Measurements from ENCODE around the gene MACF1. TPM values are rescaled to one million over a fixed set of nuclear protein-coding genes. Genes with fewer than 3 reads are reported as not detected.

MACF1 gene
- total RNA-seq, 1 donor from 2014 or later, result 296 TPM

DNA sequence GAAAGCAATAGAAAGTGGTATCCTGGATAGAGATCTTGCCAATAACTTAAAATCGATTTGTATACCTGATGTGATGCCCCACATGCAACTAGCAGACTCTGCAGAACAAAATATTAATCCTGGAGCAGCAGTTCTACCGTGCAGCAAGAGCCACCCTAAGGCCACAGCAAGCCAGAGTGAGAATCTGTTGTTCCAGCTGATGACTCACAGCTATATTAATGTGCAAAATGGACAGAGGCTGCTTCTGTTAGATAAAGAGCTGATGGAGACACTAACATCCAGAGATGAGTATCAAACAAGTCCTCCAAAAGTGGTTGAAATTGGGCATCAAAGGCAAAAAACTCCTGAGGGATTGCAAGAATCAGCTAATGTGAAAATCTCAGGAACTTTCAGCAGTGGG lies 127.8 kb downstream of the MACF1 start:
- no peak for DNase-seq (ENCODE audit: low read depth)

DNA sequence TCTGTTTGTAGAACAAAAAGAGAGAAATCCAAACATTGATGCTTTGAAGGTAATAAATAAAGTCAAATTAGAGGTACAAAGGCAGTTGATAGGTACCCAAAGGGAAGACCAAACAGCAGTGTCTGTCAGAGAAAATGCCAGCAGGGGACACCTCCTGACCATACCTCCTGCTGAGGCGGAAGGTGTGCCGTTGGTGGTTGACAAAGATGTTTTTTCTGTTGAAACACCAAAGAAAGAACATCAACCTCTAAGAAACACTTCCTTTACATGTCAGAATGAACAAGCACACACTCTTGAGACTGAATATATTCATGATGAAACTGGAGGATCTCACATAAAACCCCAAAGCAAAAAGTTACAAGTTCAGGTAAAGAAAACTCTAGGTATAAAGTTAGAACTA lies 128.3 kb downstream of the MACF1 start:
- TF ChIP-seq, protein P1, sequence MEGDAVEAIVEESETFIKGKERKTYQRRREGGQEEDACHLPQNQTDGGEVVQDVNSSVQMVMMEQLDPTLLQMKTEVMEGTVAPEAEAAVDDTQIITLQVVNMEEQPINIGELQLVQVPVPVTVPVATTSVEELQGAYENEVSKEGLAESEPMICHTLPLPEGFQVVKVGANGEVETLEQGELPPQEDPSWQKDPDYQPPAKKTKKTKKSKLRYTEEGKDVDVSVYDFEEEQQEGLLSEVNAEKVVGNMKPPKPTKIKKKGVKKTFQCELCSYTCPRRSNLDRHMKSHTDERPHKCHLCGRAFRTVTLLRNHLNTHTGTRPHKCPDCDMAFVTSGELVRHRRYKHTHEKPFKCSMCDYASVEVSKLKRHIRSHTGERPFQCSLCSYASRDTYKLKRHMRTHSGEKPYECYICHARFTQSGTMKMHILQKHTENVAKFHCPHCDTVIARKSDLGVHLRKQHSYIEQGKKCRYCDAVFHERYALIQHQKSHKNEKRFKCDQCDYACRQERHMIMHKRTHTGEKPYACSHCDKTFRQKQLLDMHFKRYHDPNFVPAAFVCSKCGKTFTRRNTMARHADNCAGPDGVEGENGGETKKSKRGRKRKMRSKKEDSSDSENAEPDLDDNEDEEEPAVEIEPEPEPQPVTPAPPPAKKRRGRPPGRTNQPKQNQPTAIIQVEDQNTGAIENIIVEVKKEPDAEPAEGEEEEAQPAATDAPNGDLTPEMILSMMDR (conservative IDR thresholded peaks at IDR 0.05; ENCODE audit: low read depth, low read length), result no peak
- no peak overlapping the region for H3K4me3 ChIP-seq (ENCODE audit: low read depth, low read length)
- no peak for DNase-seq (ENCODE audit: low read depth)

More for the DNA sequence above, 127.8 kb downstream of the MACF1 start:
- TF ChIP-seq, protein P1 (conservative IDR thresholded peaks at IDR 0.05; ENCODE audit: low read depth, low read length), result no peak
- H3K4me3 ChIP-seq (ENCODE audit: low read depth, low read length), result no peak overlapping the region

DNA sequence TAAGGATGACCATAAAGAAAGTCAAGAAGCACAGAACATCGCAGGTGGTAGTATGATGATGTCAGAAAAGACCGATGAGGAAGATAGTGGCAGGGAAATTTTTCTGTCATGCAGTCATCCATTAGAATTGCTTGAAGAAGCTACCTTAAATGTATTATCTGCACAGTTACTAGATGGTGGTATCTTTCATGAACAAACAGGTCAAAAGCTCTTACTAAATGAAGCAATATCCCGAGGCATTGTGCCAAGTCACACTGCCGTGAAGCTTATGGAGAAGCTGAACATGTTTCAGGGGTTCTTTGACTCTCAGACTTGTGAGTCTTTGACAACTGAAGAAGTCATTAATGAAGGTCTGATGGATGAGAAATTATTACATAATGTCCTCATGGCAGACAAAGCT lies 128.8 kb downstream of the MACF1 start:
- no peak for DNase-seq (ENCODE audit: low read depth)
- TF ChIP-seq, protein P1 (conservative IDR thresholded peaks at IDR 0.05; ENCODE audit: low read depth, low read length), result no peak
- no peak overlapping the region for H3K4me3 ChIP-seq (ENCODE audit: low read depth, low read length)

- no peak for DNase-seq (ENCODE audit: low read depth)
- no peak overlapping the region for H3K4me3 ChIP-seq (ENCODE audit: low read depth, low read length)
- TF ChIP-seq, protein P1 (conservative IDR thresholded peaks at IDR 0.05; ENCODE audit: low read depth, low read length), result no peak
These were observed 130.7 kb downstream of the MACF1 start for GRCh38 chr1:39335216-39335615.

DNA sequence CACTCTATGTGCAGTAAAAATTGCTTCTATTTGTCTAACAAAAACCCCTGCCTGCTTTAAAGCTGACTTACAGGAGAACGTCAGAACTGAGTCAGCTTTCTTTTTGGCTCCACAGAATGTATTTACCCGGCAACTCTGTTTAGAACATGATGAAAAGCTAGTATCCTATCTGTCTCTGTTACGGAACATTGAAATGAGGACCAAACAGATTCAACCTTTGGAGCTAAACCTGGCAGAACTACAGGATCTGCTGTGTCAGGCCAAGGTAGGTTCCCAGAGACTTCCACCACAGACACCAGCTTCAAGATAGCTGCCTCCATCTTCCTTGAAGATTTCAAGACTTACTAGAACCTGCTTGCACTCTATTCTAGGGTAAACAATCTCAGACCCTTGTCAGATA lies 132.6 kb downstream of the MACF1 start:
- TF ChIP-seq, protein P1 (conservative IDR thresholded peaks at IDR 0.05; ENCODE audit: low read depth, low read length), result no peak
- H3K4me3 ChIP-seq (ENCODE audit: low read depth, low read length), result no peak overlapping the region
- no peak for DNase-seq (ENCODE audit: low read depth)

DNA sequence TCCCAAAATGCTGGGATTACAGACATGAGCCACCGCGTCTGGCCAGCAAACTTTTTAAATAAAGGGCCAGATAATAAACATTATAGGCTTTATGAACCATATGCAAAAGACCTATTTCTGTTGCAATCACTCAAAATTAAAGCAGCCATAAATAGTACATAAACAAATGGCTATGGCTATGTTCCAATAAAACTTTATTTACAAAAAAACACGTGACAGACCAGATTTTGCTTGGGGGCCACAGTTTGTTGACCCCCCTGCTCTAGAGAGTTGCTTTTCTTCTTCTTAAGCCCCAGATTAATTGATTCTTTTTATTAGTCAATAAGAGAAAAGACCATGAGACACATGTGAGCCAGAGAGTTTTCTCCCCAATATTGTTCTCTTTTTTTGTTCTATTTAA lies 138.3 kb downstream of the MACF1 start:
- H3K4me3 ChIP-seq (ENCODE audit: low read depth, low read length), result no peak overlapping the region
- TF ChIP-seq, protein P1 (conservative IDR thresholded peaks at IDR 0.05; ENCODE audit: low read depth, low read length), result no peak
- no peak for DNase-seq (ENCODE audit: low read depth)

DNA sequence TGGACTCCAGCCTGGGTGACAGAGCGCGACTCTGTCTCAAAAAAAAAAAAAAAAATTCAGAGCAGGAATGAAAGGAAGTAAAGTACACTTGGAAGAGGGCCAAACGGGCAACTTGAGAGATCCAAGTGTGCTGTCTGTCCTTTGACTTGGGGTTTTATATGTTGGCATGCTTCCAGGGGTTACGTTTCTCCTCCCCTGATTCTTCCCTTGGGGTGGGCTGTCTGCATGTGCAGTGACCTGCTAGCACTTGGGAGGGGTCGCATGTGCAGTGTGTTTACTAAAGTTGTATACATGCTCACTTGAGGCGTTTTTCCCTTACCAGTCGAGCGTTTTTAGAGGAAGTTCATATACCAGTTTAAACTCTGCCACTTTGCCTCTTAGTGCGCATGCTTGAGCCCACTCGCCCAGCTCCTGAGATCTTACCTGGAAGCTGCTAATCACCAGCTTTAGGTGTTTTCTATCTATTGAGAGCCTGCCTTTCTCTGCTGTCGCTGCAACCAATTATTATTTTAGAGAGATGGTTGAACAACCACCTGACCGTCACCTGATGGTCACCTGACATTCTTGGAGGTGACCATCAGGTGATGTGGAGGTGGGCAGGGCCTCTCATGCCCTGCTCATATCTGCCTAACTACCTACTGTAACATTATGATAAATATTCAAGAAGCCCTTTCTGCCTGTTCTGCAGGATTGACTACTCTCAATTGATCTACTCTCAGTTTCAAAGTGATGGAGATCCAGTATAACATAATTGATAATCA lies 140.1 kb downstream of the MACF1 start:
- no peak overlapping the region for H3K4me3 ChIP-seq (ENCODE audit: low read depth, low read length)
- DNase-seq (ENCODE audit: low read depth), result no peak
- TF ChIP-seq, protein P1 (conservative IDR thresholded peaks at IDR 0.05; ENCODE audit: low read depth, low read length), result no peak

Data from epithelial cell of proximal tubule (primary cell).